NOMO-1 treated with dmso at 0.1 percent for 144 hours (cell line): ENCODE data around the gene HYOU1.
"Not testable (repeated sequence)": the region's sequence is repeated elsewhere in the genome, so short reads cannot be mapped to it uniquely, and the experiment has no call there.

Source experiments
- DNase-seq: peaks from one replicate; lab custom pipeline; 2025; ENCODE audit not compliant: unreplicated experiment; lab: John Stamatoyannopoulos, UW

HYOU1 gene

DNA sequence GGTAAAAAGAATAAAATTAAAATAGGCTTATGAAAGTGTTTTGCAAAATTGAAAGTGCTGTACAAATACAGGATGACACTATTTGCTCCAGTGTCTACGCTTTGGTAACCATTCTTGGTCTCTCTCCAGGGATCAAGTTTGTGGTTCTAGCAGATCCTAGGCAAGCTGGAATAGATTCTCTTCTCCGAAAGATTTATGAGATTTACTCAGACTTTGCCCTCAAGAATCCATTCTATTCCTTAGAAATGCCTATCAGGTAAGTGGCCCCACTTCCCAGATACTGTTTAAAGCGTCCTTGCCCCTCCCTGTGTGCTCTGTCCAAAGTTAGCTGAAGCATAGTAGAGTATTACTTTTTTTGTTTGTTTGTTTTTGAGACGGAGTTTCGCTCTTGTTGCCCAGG is 35.4 kb downstream of the HYOU1 start:
- DNase-seq: no peak

GRCh38 chr11:119019996-119020395 is 37.0 kb downstream of the HYOU1 start:
- DNase-seq: no peak

DNA sequence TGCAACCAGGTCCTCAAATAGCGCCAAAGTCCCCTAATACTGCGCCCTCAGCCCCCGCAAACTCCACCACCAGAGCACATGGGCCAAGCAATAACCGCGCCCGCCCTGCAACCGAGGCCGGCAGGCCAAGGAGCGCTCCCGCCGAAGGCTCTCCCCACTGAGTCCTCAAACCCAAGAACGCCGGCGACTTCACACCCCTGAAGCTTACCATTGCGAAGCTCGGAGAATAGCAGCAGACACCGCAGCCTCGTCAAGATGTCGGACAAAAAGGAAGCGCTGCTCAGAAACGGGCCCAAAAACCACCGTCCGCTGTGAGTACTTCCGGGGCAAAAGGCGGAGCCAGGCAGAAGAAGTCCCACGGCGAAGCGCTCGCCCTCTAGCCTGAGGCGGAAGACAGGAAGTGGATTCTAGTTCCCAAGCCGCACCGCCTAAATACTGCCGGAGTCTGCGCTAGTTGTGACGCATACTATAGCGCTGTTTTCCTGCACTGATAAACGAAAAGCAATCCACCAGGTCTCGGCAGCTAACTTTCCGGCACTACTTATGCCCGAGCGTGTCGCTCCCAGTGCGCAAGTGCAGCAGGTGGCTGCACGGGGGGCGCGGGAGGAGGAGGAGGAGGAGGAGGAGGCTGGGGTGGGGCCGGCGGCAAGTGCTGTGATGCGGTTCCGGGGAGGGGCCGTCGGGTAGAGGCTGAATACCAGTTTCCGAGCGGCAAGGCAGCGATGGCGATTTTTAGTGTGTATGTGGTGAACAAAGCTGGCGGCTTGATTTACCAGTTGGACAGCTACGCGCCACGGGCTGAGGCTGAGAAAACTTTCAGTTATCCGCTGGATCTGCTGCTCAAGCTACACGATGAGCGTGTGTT is 38.7 kb downstream of the HYOU1 start, which contains the start of the genes RPS25 and TRAPPC4:
RPS25 (minus strand) TSS at position 270 of the 865 bp plus-strand sequence; CDS start at position 211, 59 bp downstream.
TRAPPC4 (plus strand) TSS at position 693 of the 865 bp plus-strand sequence; CDS start at position 723, 30 bp downstream.
- peak; percentile 95 for DNase-seq

DNA sequence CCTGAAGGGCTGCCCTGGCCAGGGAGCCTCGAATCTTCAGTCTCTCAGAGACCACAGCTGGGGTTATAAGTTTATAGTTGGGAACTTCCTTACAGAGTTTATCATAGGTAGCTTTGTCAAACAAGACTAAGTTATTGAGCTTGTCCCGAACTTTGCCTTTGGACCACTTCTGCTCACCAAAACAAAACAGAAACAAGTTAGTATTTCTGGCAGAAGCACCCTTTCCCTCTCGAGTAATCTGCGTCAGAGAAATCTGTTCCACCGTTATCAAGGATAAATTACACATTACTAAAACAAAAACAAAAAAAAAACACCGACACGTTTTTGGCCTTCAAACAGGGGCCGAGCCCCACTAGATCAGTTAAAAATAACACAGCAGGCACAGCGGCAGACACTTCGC is 39.6 kb downstream of the HYOU1 start:
- DNase-seq: not testable (repeated sequence)

- no peak for DNase-seq
These were observed 40.6 kb downstream of the HYOU1 start for GRCh38 chr11:119016216-119017009.

- no peak for DNase-seq
These were observed 41.9 kb downstream of the HYOU1 start for GRCh38 chr11:119015054-119015611.

DNA sequence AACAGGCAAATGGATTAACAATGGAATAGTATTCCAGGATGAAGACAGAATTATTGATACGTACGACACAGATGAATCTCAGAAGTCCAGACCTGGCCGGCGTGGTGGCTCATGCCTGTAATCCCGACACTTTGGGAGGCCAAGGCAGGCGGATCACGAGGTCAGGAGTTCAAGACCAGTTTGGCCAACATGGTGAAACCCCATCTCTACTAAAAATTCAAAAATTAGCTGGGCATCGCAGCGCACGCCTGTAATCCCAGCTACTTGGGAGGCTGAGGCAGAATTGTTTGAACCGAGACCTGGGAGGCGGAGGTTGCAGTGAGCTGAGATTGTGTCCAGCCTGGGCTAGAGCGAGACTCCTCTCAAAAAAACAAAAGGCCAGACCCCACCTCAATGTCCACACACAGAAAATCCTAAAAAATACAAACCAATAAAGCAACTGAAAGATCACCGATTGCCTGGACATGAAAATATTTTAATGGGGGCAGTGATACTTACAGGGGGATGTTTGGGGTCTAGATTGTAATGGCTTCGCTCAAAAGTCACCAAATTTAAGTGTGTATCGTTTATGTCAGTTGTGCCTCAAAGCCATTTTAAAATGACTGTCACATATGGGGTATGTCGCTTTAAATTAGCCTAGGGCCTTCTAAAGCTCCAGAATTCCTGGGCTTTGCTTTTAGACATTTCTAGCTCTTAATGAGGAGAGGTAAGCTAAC is 42.6 kb downstream of the HYOU1 start:
- no peak for DNase-seq

GRCh38 chr11:119012629-119013170 is 44.3 kb downstream of the HYOU1 start:
- no peak for DNase-seq

DNA sequence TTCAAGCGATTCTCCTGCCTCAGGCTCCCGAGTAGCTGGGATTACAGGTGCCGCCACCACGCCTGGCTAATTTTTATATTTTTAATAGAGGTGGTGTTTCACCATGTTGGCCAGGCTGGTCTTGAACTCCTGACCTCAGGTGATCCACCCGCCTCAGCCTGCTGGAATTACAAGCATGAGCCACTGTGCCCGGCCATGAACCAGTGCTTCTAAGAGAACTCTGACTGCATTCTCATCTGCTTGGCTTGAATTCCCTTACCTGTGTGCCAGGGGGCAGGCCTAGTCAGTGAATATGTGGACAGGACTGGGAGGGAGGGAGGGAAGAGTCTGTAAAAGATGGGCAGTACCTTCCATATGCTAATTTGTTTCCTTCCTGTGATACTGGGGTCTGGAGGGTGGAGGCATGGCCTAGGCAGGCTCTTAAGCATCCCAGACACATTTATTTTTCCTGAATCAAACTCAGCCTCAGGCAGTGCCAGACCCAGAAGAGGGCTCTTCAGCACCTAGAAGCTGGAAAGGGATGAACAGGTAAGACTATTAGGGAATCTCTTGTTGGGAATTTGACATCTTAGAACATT is 45.4 kb downstream of the HYOU1 start:
- DNase-seq: no peak

- no peak for DNase-seq
These were observed 50.3 kb downstream of the HYOU1 start for GRCh38 chr11:119006656-119007055.

GRCh38 chr11:119000906-119001305 is 56.1 kb downstream of the HYOU1 start:
- DNase-seq: no peak

- no peak for DNase-seq
These were observed 58.2 kb downstream of the HYOU1 start for GRCh38 chr11:118998822-118999221.

DNA sequence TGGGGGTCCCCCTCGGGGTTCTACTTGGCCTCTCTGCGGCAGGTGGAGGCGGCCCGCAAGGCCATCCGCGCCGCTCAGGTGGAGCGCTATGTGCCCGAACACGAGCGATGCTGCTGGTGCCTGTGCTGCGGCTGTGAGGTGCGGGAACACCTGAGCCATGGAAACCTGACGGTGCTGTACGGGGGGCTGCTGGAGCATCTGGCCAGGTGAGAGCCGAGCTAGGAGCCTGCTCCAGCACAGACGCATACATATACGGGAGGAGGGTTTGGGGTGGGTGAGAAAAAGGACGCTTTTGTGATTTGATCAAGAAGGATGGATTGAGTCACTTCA is 58.7 kb downstream of the HYOU1 start:
- no peak for DNase-seq

DNA sequence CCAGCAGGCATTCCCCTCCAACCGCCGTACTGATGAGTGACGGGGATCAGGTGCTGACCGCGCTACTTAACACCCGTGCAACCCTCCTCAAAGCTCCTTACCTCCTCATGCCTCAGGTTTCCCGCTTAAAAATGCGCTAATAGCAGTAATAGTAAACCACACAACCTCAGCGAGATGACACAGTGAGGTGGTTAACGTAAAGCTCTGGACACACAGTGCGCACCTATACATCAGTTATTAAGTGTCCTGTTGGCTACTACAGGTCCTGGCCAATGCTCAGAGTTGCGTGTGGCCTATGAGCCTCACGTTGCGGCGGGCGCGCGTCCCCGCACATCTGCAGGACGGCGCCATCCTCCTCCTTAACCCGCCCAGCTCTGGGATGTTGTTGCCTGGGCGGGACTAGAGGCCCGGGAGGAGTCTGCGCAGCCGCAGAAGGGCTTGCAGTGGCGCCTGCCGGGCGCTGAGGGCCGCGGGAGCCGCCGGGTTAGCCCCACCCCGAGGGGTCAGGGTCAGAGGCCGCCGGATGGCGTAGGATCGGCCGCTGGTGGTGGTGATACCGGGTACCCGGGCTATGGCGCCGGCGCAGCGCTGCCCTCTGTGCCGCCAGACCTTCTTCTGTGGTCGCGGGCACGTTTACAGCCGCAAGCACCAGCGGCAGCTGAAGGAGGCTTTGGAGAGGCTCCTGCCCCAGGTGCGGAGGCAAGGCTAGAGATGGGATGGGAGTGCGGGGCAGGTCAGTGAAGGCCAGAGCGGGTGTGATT is 59.2 kb downstream of the HYOU1 start, which contains the start of gene CENATAC:
CENATAC (plus strand) TSS at position 512 of the 761 bp plus-strand sequence; CDS start at position 572, 60 bp downstream.
- DNase-seq: peak; percentile 90

DNA sequence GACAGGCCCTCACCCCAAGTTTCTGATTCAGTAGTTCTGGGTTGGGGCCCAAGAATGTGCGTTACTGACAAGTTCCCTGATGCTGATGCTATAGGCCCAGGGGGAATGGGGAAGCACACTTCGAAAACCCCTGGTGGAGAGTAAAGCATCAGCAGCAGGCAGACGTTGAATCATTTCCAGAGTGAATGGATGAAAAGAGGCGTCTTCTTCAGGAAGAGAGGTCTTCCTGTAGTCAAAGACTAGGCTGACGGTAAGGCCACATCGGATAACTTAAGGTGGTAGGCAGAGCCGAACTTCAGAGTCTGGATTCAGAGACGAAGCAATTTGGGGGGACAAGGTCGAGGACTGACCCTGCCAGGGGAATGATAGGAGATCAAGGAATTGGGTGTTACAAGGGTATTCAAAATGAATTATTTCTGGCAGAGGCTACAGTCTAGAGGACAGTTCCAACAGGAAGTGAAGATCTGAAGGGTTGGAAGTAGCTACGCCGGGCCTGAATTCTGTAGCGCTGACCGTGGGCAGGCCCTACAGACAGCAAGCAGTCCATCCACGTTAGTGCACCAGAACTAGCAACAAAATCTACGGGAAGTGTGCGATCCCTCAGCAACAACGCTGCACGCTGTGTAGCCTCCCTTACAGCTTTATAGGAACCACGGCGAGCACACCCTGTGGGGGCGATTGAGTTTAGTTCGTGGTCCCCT is 59.9 kb downstream of the HYOU1 start:
- DNase-seq: peak; percentile 7
